Adipocyte (in vitro differentiated cells): ENCODE data around the gene AFDN.

Experiments used
- DNase-seq: peaks from one replicate; pipeline ENCODE4 v3.0.0-alpha.2; 2015; ENCODE audit warnings: low read depth
- H3K27me3 ChIP-seq: replicated peaks from 2 replicates; pipeline ENCODE4 v1.7.0; 2013; ENCODE audit warnings: mild to moderate bottlenecking, low read length, moderate library complexity; ENCODE audit not compliant: control insufficient read depth, insufficient read depth
- H3K36me3 ChIP-seq: 2 replicates; pipeline ENCODE4 v1.7.0; 2013; ENCODE audit warnings: low read length, mild to moderate bottlenecking, moderate library complexity; ENCODE audit not compliant: control insufficient read depth, insufficient read depth, severe bottlenecking
- H3K4me1 ChIP-seq: 2 replicates; pipeline ENCODE4 v1.7.0; 2013; ENCODE audit warnings: mild to moderate bottlenecking, low read length, moderate library complexity; ENCODE audit not compliant: control insufficient read depth, insufficient read depth
- H3K4me3 ChIP-seq: 2 replicates; pipeline ENCODE4 v1.7.0; 2013; ENCODE audit warnings: mild to moderate bottlenecking, low read length, moderate library complexity
- H3K9ac ChIP-seq: 2 replicates; pipeline ENCODE4 v1.7.0; 2013; ENCODE audit warnings: mild to moderate bottlenecking, low read length, moderate library complexity
- H3K9me3 ChIP-seq: 2 replicates; pipeline ENCODE4 v1.7.0; 2013; ENCODE audit warnings: mild to moderate bottlenecking, low read length, moderate library complexity; ENCODE audit not compliant: control insufficient read depth

AFDN gene

GRCh38 chr6:167838207-167838748 lies 11.6 kb downstream of the AFDN start:
- no peak overlapping the region for H3K9ac ChIP-seq
- no peaks in the 10 kb centered on the region for H3K36me3 ChIP-seq
- H3K9me3 ChIP-seq = no peaks in the 10 kb centered on the region
- no peak overlapping the region for H3K4me3 ChIP-seq
- no peak for DNase-seq
- H3K27me3 ChIP-seq = no peaks in the 10 kb centered on the region
- H3K4me1 ChIP-seq = peaks cover 7% of the 10 kb centered on the region

GRCh38 chr6:167839343-167839742 lies 12.6 kb downstream of the AFDN start:
- H3K9ac ChIP-seq = no peak overlapping the region
- H3K4me3 ChIP-seq = no peak overlapping the region
- no peaks in the 10 kb centered on the region for H3K9me3 ChIP-seq
- H3K36me3 ChIP-seq = no peaks in the 10 kb centered on the region
- H3K27me3 ChIP-seq = no peaks in the 10 kb centered on the region
- DNase-seq = no peak
- H3K4me1 ChIP-seq = peaks cover 7% of the 10 kb centered on the region

GRCh38 chr6:167839755-167840154 lies 13.0 kb downstream of the AFDN start:
- Histone ChIP-seq H3K4me1 (peaks cover 7% of the 10 kb centered on the region), H3K4me3 (no peak overlapping the region)
- DNase-seq = no peak

GRCh38 chr6:167840160-167840525 lies 13.4 kb downstream of the AFDN start:
- Histone ChIP-seq H3K9me3 (no peaks in the 10 kb centered on the region), H3K27me3 (no peaks in the 10 kb centered on the region), H3K9ac (no peak overlapping the region), H3K36me3 (no peaks in the 10 kb centered on the region), H3K4me1 (peaks cover 7% of the 10 kb centered on the region), H3K4me3 (no peak overlapping the region)
- DNase-seq = no peak

More at GRCh38 chr6:167839755-167840154, 13.0 kb downstream of the AFDN start:
- H3K36me3 ChIP-seq = no peaks in the 10 kb centered on the region
- H3K9ac ChIP-seq = no peak overlapping the region
- no peaks in the 10 kb centered on the region for H3K27me3 ChIP-seq
- no peaks in the 10 kb centered on the region for H3K9me3 ChIP-seq

- no peaks in the 10 kb centered on the region for H3K27me3 ChIP-seq
- H3K9me3 ChIP-seq = no peaks in the 10 kb centered on the region
- H3K4me3 ChIP-seq = no peak overlapping the region
- no peak overlapping the region for H3K9ac ChIP-seq
- peaks cover 7% of the 10 kb centered on the region for H3K4me1 ChIP-seq
- DNase-seq = no peak
- H3K36me3 ChIP-seq = no peaks in the 10 kb centered on the region
Measured at GRCh38 chr6:167840526-167841179, 13.9 kb downstream of the AFDN start.

GRCh38 chr6:167841981-167842380 lies 15.3 kb downstream of the AFDN start:
- no peak overlapping the region for H3K4me3 ChIP-seq
- H3K9me3 ChIP-seq = no peaks in the 10 kb centered on the region
- no peak overlapping the region for H3K9ac ChIP-seq
- H3K36me3 ChIP-seq = no peaks in the 10 kb centered on the region
- no peak for DNase-seq
- peaks cover 7% of the 10 kb centered on the region for H3K4me1 ChIP-seq
- no peaks in the 10 kb centered on the region for H3K27me3 ChIP-seq

GRCh38 chr6:167842457-167842856 lies 15.7 kb downstream of the AFDN start:
- H3K4me1 ChIP-seq = peaks cover 7% of the 10 kb centered on the region
- DNase-seq = no peak
- no peak overlapping the region for H3K9ac ChIP-seq
- H3K4me3 ChIP-seq = no peak overlapping the region
- H3K27me3 ChIP-seq = no peaks in the 10 kb centered on the region
- no peaks in the 10 kb centered on the region for H3K9me3 ChIP-seq
- no peaks in the 10 kb centered on the region for H3K36me3 ChIP-seq

DNA sequence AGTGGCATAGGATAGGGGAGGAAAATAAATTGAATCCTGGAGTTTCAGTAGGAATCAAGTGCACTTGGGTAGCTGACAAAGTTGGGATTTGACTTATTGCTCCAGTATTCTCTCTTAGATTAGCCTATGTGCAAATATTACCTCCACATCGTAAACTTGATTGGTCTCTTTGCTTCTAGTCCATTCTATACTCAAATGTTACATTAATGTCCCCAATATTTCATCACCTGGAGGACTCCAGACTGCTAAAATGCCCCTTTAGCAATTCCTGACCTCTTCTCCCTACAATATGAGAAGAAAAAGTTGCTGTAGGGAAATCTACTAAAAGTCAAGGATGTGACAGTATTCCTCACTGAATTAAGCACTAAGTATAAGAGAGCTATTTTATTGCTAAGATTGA lies 16.3 kb downstream of the AFDN start:
- no peak overlapping the region for H3K4me3 ChIP-seq
- H3K4me1 ChIP-seq = peaks cover 7% of the 10 kb centered on the region
- H3K27me3 ChIP-seq = no peaks in the 10 kb centered on the region
- H3K36me3 ChIP-seq = no peaks in the 10 kb centered on the region
- H3K9ac ChIP-seq = no peak overlapping the region
- no peak for DNase-seq
- no peaks in the 10 kb centered on the region for H3K9me3 ChIP-seq

- H3K4me1 ChIP-seq = no peaks in the 10 kb centered on the region
Measured at GRCh38 chr6:167845856-167846255, 19.1 kb downstream of the AFDN start.

GRCh38 chr6:167846997-167847606 lies 20.4 kb downstream of the AFDN start:
- Histone ChIP-seq H3K4me1 (no peaks in the 10 kb centered on the region), H3K4me3 (no peak overlapping the region), H3K36me3 (no peaks in the 10 kb centered on the region), H3K9ac (no peak overlapping the region), H3K9me3 (no peaks in the 10 kb centered on the region), H3K27me3 (no peaks in the 10 kb centered on the region)
- DNase-seq = no peak

More at GRCh38 chr6:167845856-167846255, 19.1 kb downstream of the AFDN start:
- DNase-seq = no peak
- Histone ChIP-seq H3K4me3 (no peak overlapping the region), H3K36me3 (no peaks in the 10 kb centered on the region), H3K27me3 (no peaks in the 10 kb centered on the region), H3K9ac (no peak overlapping the region), H3K9me3 (no peaks in the 10 kb centered on the region)

DNA sequence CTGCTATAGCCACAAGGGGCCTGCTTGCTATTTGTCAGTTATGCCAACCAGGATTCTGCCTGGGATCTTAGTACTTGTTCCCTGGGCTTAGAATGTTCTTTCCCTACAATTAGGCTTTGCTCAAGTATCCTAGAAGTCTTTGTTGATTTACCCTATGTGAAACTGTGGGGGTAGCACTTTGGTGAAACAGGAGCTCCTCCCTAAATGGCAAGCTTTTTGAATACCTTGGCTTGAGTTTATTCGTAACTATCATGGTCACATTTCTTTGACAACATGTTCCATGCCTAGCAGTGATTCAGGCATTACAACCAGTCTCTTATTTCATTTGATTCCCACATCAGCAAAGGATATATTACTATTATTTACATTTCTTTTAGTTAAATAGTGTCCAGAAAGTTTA lies 21.2 kb downstream of the AFDN start:
- Histone ChIP-seq H3K9ac (no peak overlapping the region), H3K36me3 (no peaks in the 10 kb centered on the region), H3K4me1 (no peaks in the 10 kb centered on the region), H3K27me3 (no peaks in the 10 kb centered on the region), H3K4me3 (no peak overlapping the region), H3K9me3 (no peaks in the 10 kb centered on the region)
- DNase-seq = no peak
